GM18517 (cell line): ENCODE data around the gene HGFAC.

Source experiments
- ATAC-seq: cut with Tn5 transposase; IDR thresholded peaks from one replicate; pipeline ENCODE4 v1.9.1; 2021; ENCODE audit warnings: mild to moderate bottlenecking, moderate library complexity; ENCODE audit not compliant: unreplicated experiment

HGFAC gene

GRCh38 chr4:3423406-3423805 is 18.4 kb upstream of the HGFAC start:
- no peak for ATAC-seq

- ATAC-seq = no peak
Observed at GRCh38 chr4:3423952-3424351, 17.8 kb upstream of the HGFAC start.

DNA sequence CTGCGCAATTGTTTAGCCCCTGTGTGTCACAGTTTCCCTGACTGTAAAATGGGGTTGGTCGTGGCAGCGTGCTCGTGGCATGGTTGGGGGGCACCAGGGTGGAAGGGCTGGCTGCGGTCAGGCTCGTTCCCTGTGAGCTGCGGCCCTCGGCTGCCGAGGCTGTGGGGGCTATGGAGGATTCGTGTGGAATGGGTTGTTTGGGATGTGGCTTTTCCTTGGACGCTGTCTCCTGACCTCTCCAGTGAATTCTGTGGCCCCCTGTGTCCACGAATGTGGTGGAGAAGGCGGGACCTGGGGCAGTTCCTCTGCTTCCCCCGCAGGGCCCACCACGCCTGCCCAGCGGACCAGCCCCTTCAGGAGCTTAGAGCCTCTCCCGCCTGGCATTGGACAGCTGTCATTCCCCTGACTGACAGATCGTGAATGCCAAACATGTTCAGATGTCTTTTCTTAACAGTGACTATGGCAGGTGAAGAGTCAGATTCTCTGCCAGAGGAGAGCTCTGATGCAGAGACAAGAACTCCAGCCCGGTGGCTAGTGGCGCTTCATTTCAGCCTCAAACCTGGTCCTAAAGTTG is 17.2 kb upstream of the HGFAC start:
- no peak for ATAC-seq

- no peak for ATAC-seq
Observed at GRCh38 chr4:3426465-3427133, 15.2 kb upstream of the HGFAC start.

- no peak for ATAC-seq
Observed at GRCh38 chr4:3427134-3427476, 14.7 kb upstream of the HGFAC start.

GRCh38 chr4:3427706-3428446 is 13.9 kb upstream of the HGFAC start:
- ATAC-seq = no peak

GRCh38 chr4:3429651-3430050 is 12.1 kb upstream of the HGFAC start:
- ATAC-seq = no peak

GRCh38 chr4:3430524-3430923 is 11.2 kb upstream of the HGFAC start:
- ATAC-seq = no peak

DNA sequence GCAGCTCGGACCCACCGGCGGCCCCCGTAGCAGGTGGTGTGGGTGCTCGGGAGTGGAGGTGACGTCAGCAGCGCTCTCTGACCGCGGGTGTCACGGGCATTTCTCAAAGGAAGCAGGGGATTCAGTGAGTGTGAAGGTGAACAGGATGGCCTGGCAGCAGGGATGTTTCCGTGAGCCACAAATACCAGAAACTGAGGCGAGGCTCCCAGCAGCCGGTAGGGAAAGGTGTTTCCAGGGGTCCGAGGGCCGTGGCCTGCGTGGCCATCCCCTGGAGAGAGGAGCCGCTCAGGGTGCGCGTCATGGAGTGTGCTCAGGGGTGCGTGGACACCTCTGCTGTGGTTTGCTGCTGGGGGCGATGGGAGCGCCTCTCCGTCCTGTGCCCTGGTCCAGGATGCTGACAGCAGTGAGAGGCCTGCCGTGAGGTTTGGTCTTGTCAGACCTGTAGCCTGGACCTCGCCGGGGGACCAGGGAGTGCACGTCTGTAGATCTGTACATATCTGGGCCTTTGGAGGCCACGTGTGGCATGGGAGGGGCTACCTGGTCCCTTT is 10.2 kb upstream of the HGFAC start:
- ATAC-seq = no peak

- ATAC-seq = no peak
Observed at GRCh38 chr4:3432381-3432790, 9.4 kb upstream of the HGFAC start.

DNA sequence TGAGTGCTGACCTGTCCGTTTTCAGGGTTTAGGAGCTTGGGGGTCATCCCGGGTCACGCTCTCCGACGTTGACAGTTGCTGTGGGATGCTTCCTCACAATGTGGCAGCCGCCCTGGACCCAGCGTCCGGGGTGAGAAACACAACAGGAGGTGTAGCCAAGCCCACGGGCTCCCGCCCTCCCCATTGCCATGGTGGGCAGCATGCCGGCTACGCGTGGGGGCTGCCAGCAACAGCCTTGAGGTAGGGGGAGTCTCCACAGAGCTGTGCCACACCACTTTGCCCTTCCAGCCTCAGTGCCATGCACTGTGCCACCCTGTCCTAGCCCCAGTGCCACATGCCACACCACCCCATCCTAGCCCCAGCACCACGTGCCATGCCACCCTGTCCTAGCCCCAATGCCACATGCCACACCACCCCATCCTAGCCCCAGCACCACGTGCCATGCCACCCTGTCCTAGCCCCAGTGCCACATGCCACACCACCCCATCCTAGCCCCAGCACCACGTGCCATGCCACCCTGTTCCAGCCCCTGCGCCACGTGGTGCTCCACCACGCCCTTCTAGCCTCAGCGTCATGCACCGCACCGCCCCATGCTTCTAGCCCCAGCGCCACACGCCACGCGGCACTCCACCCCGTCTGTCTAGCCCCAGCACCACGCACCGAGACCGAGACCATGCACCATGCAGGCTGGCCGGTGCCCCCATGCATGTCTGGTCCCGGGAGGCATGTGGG is 8.5 kb upstream of the HGFAC start:
- ATAC-seq = no peak

GRCh38 chr4:3434881-3435685 is 6.7 kb upstream of the HGFAC start:
- no peak for ATAC-seq

GRCh38 chr4:3435686-3435956 is 6.1 kb upstream of the HGFAC start:
- no peak for ATAC-seq

DNA sequence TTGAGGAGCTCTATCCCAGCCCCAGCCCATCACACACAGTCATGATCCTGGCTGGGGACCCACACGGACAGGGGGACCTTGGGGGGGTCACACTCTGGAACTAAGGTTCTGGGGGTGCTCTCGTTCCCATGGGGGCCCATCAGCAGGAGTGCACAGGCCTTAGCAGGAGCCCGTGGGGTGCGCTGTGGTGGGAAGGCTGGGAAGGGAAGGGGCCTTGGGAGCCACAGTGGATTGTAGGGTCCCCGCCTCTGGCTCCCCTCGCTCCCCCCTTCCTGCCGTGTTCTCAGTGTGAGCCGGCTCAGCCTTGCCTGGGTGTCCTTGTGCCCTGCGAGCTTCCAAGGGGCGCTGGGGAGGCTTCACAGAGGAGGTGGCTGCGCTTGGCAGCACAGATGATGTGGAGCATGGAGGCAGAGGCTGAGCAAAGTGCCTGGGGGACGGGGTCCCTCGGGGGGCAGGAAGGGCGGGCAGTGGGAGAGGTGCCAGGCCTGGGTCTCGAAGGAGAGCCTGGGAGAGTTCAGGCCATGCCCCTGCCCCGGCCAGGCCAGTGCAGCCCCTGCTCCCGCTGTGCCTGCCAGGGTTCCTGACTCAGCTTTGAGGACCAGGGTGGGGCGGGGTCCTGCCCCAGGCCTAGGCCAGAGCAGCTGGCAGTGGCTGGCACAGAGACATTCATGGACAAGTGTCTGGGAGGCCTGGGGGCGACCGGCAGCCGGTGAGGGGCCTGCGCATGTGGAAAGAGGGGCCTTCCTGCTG is 5.5 kb upstream of the HGFAC start:
- no peak for ATAC-seq

DNA sequence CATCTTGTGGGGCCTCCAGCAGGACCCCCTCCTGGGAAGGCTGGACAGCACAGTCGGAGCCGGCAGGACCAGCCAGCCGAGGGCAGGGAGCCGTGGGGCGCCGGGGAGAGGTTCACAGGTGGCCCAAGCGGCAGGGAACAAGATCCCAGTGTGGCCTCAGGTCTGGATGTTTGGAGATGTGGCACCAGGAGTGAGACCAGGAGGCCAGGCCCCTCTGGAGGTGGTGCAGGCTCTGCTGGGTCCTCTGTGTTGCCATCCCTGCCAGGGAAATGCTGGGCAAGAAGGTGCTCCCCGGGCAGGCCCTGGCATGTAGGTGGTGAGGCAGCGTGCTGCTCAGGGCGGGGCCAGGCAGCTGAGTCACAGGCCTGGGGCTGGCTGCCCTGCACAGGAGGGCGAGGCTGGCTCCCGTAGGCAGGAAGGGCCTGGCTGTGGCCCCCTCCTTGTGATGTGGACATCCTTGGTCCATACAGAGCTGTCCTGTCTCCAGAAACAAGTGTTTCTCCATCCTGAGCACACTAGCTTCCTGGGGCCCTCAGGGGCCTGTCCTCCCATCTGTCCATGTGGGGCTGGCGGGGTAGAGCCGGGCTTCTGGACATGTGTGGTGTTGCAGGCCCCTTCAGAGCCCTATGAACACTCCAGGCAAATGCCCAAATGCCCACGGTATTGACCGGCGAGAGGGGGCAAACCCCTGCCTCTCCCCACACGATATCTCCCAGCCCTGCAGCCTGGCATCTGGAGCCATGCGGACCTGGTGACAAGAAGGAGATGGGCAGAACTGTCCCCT is 4.8 kb upstream of the HGFAC start:
- ATAC-seq = no peak

- no peak for ATAC-seq
Observed at GRCh38 chr4:3437582-3437936, 4.2 kb upstream of the HGFAC start.

GRCh38 chr4:3437998-3438846 is 3.5 kb upstream of the HGFAC start:
- ATAC-seq = no peak

DNA sequence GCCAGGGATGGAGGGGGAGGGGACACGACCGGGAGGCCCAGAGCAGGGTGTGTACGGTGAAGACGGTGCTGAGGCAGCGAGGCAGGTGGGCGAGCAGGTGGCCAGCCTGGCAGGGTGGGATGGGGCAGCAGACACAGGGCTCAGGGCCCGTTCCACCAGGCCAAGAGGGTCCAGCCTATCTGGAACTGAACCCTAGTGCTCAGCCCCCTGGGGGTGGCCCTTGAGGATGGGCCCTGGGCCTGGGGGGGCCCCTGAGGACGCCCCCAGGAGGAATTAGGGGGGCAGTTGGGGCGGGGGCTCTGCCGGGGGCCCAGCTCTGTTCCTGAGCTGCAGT is 3.0 kb upstream of the HGFAC start:
- no peak for ATAC-seq

- ATAC-seq = no peak
Observed at GRCh38 chr4:3439391-3439790, 2.4 kb upstream of the HGFAC start.
